ENCODE measurements around the gene ITGA2B. TPM values are rescaled to one million over a fixed set of nuclear protein-coding genes. Genes with fewer than 3 reads are reported as not detected.
A peak's percentile ranks its signal among the peaks of the same experiment; 100 is the strongest.
"Not testable (repeated sequence)": the region's sequence is repeated elsewhere in the genome, so short reads cannot be mapped to it uniquely, and the experiment has no call there.

ITGA2B gene
- total RNA-seq, 2 experiments from 2014 or later = 0.36 to 0.62 TPM

DNA sequence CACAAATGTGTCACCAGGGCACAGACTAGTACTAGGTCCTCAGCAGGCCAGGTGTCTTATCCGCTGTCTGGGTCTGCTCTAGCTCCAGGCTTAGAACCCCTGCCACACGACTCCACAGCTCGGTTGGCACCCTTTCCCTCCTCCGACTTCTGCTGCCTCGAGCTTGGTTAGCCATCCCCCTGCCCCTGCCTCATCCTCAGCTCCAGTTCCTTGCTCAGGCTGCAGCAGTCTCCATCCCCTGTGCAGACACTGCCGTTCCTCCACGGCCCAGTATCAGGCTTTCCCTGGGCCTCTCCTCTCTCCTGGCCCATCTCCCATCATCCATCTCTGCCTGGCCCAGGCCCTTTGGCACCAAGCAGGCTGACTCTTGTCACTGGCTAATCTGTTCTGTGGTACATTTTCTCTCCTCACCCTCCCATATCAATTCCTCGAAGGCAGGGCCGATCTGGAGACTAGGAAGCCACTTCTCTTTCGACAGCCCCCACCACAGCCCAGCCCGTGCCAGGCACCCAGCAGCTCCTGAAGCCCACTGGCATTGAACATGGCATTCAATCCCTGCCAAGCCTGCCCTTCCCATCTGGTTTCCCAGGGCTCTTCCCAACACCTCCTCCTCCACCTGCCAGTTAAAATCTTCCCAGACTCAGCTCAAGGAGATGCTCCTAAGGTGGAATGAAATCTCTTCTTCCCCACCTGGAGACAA is 45.8 kb downstream of the ITGA2B start:
- Mint-ChIP-seq H3K27me3 (peaks cover 3% of the 10 kb centered on the region), H3K4me1 (peaks cover 18% of the 10 kb centered on the region), H3K27ac (no peak overlapping the region), H3K4me3 (no peak overlapping the region), H3K9me3 (no peaks in the 10 kb centered on the region), H3K36me3 (peaks cover 2% of the 10 kb centered on the region)
- no peak for DNase-seq

DNA sequence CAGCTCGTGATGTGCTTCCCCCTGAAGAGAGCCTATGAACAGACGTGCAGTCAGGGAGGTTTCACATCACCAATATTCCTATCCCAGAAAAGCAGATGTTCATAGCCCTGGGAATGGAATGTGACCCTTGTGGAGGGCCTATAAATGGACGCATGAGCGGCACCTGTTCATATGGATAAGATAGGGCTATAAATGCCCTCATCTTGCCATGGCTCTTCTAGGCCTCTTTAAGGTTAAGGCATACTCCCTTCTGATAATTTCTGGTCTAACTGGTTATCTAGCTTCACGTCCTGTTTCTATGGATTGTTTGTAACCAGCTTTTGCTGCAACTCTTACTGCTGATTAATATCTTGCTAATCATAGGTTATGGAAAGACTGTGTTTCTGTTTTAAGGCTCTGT is 48.9 kb downstream of the ITGA2B start:
- not testable (repeated sequence) for H3K9me3 Mint-ChIP-seq, H3K36me3 Mint-ChIP-seq, H3K27ac Mint-ChIP-seq, H3K27me3 Mint-ChIP-seq, DNase-seq, H3K4me3 Mint-ChIP-seq, H3K4me1 Mint-ChIP-seq

DNA sequence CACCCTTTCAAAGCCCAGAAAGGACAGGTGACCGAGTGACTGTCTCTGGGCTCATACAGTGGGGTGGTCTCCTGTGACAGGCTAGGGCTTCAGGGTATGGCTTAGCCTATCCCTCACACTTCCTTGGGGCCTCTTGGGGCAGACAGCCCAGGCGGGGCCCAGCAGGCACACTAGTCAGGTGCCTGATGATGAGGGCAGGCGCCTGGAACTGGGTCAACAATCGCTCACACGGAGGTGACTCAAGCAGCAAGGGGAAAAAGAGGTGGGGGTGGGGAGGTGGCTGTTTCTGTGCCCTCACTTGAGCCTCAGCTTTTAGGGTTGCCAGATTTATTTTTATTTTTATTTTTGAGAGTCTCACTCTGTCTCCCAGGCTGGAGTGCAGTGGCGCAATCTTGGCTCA is 50.7 kb downstream of the ITGA2B start:
- Mint-ChIP-seq H3K27ac (no peak overlapping the region), H3K27me3 (no peaks in the 10 kb centered on the region), H3K36me3 (no peaks in the 10 kb centered on the region), H3K4me1 (no peaks in the 10 kb centered on the region), H3K9me3 (no peaks in the 10 kb centered on the region), H3K4me3 (no peak overlapping the region)
- no peak for DNase-seq

DNA sequence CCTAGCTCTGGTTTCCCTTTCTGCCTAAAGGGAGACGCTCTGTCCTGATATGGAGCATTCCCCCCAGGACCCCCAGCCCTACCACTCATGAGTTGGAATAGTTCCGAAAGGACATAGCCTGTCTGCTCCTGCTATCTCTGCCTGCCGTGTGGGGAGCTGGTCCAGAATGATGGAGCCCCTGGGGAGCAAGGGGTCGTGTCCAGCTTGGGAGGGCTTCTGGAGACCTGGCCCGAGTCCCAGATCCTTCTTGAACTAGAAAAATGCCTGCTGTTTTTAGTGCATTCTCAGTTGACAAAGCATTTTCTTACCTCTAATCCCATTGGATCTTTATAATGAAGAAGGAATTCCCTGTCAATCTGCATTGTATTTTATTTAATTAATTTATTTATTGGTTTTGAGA is 53.5 kb downstream of the ITGA2B start:
- no peaks in the 10 kb centered on the region for H3K27me3 Mint-ChIP-seq
- no peaks in the 10 kb centered on the region for H3K36me3 Mint-ChIP-seq
- no peaks in the 10 kb centered on the region for H3K9me3 Mint-ChIP-seq
- peaks cover 5% of the 10 kb centered on the region for H3K4me1 Mint-ChIP-seq
- H3K4me3 Mint-ChIP-seq = no peak overlapping the region
- no peak overlapping the region for H3K27ac Mint-ChIP-seq
- no peak for DNase-seq

DNA sequence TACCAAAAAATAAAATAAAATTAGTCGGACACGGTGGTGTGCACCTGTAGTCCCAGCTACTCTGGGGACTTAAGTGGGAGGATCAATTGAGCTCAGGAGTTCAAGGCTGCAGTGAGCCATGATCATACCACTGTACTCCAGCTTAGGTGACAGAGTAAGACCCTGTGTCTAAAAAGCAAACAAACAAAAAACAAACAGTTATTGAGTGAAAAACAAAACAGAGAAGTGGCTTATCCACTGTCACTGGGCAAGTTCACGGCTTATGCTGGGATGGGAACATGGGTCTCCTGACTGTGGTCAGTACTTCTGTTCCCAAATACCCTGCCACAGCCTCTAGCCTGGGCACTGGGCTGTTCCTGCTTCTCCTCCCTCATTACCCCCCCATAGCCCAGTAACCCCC is 53.9 kb downstream of the ITGA2B start:
- Mint-ChIP-seq H3K27me3 (no peaks in the 10 kb centered on the region), H3K27ac (no peak overlapping the region), H3K4me3 (no peak overlapping the region), H3K9me3 (no peaks in the 10 kb centered on the region), H3K4me1 (peaks cover 5% of the 10 kb centered on the region), H3K36me3 (no peaks in the 10 kb centered on the region)
- no peak for DNase-seq

DNA sequence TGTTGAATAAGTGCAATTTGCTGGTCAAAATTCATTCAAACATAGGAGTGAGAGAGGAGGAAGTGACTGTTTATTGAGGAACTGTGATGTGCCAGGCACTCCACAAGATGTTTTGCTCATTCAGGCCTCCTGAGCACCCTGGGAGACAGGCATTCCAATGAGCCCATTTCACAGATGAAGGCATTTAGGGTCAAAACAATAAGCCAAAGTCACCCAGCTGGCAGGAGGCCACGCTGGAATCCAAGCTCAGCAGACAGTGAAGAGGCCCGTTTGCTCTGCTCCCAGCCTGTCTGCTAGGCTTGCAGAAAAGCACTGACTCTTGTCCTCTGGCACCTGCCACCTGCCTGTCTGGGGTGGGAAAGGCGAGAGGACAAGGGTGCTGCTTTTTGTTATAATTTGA is 54.7 kb downstream of the ITGA2B start:
- no peak overlapping the region for H3K4me3 Mint-ChIP-seq
- no peak overlapping the region for H3K27ac Mint-ChIP-seq
- peaks cover 5% of the 10 kb centered on the region for H3K4me1 Mint-ChIP-seq

DNA sequence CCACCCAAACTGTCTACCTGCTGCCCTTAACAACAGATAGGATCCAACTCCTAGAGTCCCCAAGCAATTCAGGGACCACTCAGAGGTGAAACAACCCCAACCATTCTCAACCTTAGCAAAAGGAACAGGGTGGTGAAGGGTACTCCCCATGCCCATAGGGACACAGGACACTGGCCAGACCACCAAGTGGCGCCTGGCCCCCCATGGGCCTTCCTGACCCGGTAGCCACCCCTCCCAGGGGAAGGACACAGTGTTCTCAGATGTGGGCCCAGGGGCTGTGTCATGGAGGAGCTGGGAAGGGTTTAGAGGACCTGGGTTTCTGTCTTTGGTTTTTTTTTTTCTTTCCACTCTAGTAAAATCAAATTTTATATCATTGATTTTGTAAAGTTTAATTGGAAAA is 55.1 kb downstream of the ITGA2B start:
- Mint-ChIP-seq H3K36me3 (no peaks in the 10 kb centered on the region), H3K27ac (no peak overlapping the region), H3K4me1 (peaks cover 5% of the 10 kb centered on the region), H3K27me3 (no peaks in the 10 kb centered on the region), H3K9me3 (no peaks in the 10 kb centered on the region), H3K4me3 (no peak overlapping the region)
- DNase-seq = no peak

More for the DNA sequence above, 54.7 kb downstream of the ITGA2B start:
- H3K27me3 Mint-ChIP-seq = no peaks in the 10 kb centered on the region
- no peaks in the 10 kb centered on the region for H3K36me3 Mint-ChIP-seq
- no peak for DNase-seq
- no peaks in the 10 kb centered on the region for H3K9me3 Mint-ChIP-seq

DNA sequence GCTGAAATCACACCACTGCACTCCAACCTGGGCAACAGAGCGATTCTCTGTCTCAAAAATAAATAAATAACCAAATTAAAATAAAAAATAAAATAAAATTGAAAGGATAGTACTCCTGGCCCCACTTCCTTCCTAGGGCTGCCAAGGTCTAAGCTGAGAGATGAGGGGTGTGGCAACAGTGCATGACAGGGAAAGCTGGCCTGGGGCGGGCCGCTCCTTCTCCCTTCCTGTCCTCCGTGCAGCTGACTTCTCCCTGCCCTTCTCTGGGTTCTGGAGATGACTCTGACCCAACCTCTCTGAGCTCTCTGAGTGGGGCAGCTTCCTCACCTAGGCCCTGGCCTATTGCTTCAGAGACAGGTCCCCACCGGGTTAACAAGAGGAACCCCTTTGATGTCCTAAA is 56.1 kb downstream of the ITGA2B start:
- no peak for DNase-seq
- H3K27me3 Mint-ChIP-seq = no peaks in the 10 kb centered on the region
- no peaks in the 10 kb centered on the region for H3K36me3 Mint-ChIP-seq
- H3K9me3 Mint-ChIP-seq = no peaks in the 10 kb centered on the region
- no peak overlapping the region for H3K4me3 Mint-ChIP-seq
- H3K4me1 Mint-ChIP-seq = peaks cover 5% of the 10 kb centered on the region
- H3K27ac Mint-ChIP-seq = no peak overlapping the region

DNA sequence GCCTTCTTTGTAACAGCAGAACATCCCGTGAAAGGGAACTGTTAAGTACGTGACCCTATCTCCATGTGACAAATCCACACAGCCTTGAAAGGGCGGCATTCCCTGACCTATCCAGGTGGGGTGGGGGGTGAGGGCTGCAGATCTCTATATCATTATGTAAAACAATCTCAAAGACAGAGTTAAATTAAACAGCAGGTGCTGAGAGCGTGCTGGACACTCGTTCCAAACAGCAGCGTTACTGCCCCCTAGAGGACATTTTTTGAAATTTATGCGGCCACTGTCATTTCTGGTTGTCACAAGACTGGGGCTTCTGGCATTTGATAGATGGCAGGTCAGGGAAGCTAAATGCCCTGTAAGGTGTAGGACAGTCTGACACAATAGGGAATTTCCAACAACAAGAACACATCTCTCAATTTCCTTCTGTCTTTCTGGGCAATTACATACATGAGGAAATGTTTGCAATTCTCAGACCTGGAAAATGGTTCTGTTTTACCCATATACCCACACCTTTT is 58.1 kb downstream of the ITGA2B start:
- Mint-ChIP-seq H3K4me3 (no peak overlapping the region), H3K27ac (no peak overlapping the region), H3K4me1 (peaks cover 14% of the 10 kb centered on the region), H3K36me3 (no peaks in the 10 kb centered on the region), H3K27me3 (no peaks in the 10 kb centered on the region), H3K9me3 (no peaks in the 10 kb centered on the region)
- peak; percentile 69 for DNase-seq

DNA sequence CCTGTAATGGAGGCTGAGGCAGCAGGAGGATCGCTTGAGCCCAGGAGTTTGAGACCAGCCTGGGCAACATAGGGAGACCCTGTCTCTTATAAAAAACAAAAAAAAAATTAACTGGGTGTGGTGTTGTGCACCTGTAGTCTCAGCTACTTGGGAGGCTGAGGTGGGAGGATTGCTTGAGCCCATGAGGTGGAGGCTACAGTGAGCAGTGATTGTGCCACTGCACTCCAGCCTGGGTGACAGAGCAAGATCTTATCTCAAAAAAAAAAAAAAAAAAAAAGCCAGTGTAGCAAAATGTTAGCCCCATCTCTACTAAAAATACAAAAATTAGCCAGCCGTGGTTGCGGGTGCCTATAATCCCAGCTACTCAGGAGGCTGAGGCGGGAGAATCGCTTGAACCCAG is 59.2 kb downstream of the ITGA2B start:
- H3K27ac Mint-ChIP-seq, H3K27me3 Mint-ChIP-seq, H3K9me3 Mint-ChIP-seq, DNase-seq, H3K4me3 Mint-ChIP-seq, H3K36me3 Mint-ChIP-seq: not testable (repeated sequence)
- H3K4me1 Mint-ChIP-seq = peaks cover 18% of the 10 kb centered on the region

DNA sequence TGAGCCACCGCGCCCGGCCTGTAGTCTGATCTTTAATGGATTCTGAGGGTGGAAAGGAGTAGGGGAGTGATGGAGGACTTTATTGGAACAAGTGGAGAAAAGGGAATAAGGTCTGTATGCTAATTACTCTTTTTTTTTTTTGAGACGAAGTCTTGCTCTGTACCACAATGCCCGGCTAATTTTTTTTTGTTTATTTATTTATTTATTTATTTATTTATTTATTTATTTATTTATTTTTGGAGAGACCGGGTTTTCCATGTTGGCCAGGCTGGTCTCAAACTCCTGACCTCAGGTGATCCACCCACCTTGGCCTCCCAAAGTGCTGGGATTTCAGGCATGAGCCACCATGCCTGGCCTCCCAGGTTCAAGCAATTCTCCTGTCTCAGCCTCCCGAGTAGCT is 59.9 kb downstream of the ITGA2B start:
- not testable (repeated sequence) for H3K9me3 Mint-ChIP-seq, H3K36me3 Mint-ChIP-seq, H3K4me3 Mint-ChIP-seq, H3K27ac Mint-ChIP-seq, H3K27me3 Mint-ChIP-seq, DNase-seq
- H3K4me1 Mint-ChIP-seq = peaks cover 18% of the 10 kb centered on the region

DNA sequence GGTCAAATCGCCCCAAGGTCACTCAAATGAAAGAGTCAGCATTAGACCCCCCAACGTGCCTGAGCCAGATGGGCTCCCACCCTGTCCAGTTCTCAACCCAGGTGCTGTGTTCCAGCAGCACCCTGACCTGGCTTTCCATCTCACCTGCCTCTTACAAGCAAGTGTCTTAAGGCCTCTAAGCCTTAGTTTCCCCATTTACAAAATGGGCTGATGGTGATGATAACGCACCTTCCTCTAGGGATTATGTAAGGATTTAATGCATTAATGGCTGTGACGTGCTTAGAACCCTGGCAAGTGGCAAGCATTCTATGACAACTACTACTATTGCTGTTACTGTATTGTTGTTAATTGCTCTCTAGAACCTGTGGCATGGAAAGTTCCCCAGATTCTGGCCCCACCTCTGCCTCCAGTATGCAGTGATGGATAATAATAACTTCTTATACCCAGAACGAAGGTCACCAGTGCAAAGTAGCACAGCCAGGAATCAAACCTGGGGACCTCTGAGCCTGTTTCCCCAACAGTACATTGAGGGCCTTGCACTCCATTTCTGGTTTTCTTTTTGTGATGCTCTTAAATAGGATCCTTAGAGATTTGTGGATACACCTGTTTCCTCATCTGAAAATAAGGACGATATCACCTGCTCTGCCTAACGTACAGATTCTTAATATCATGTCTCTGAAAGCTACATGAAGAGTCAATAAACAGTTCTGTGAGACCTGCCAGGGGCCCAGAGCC is 61.6 kb downstream of the ITGA2B start:
- no peak for DNase-seq
- peaks cover 13% of the 10 kb centered on the region for H3K36me3 Mint-ChIP-seq
- H3K4me3 Mint-ChIP-seq = peak overlapping the region; percentile 18
- no peaks in the 10 kb centered on the region for H3K27me3 Mint-ChIP-seq
- H3K9me3 Mint-ChIP-seq = no peaks in the 10 kb centered on the region
- peak overlapping the region; percentile 12 for H3K27ac Mint-ChIP-seq
- peaks cover 25% of the 10 kb centered on the region for H3K4me1 Mint-ChIP-seq

DNA sequence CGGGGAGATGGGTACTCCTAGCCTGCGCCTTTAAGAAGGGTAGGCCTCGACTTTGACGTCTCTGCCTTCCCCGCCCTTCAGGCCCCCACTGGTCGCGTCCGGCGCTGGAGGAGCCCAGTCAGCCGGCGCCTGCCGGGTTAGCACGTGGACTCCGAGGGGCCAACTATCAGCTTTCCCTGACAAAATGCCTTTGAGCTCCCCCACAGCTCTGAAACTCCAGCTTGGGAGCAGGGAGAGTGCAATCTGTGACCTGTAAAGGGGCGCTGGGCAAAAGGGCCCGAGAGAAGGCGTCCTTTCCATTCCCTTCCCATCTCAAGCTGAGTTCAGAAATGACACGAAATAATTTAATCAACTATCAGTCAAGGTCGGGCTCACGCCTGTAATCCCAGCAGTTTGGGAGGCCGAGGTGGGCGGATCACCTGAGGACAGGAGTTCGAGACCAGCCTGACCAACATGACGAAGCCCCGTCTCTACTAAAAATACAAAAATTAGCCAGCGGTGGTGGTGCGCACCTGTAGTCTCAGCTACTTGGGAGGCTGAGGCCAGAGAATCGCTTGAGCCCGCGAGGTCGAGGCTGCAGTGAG is 62.5 kb downstream of the ITGA2B start:
- H3K4me3 Mint-ChIP-seq = peak overlapping the region; percentile 79
- no peaks in the 10 kb centered on the region for H3K9me3 Mint-ChIP-seq

DNA sequence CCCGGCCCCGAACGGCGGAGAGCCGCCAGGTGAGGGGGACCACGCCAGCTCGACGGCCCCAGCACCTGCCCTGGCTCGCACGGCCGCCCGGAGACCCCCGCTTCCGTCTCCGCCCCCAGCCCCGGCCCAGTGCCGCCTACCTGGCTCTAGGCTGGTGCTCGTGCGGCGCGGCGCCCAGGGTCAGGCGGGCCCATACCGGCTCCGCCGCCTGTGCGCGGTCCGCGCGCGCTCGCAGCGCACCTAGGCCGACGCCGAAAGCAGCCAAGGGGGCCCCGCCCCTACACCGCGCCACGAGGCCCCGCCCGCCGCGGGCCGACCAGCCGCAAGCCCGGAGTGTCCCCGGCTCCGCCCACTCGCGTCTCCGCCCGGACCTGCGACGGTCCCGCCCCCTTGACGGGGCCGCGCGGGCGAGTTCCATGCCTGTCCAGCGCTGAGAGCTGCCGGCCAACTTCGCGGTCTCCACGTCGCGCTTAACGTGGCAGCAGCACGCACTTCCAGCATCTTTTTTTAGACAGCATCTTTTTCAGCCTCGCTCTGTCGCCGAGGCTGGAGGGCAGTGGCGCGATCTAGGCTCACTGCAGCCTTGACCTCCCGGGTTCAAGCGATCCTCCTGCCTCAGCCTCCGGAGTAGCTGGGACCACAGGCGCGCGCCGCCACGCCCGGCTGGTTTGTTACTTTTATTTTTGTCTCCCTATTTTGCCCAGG is 64.7 kb downstream of the ITGA2B start, which contains the start of gene SLC25A39:
Gene SLC25A39, minus strand, starts transcription at position 253 of the 705 bp plus-strand sequence. CDS start 1,261 bp downstream, outside the sequence.
- DNase-seq = peak; percentile 98
- peak within 1 kb of the TSS; percentile 88 for H3K4me3 Mint-ChIP-seq
- H3K9me3 Mint-ChIP-seq = no peaks in the 10 kb centered on the region
- H3K27ac Mint-ChIP-seq = peak within 1 kb of the TSS; percentile 95
- peaks cover 13% of the 10 kb centered on the region for H3K36me3 Mint-ChIP-seq
- no peaks in the 10 kb centered on the region for H3K27me3 Mint-ChIP-seq
- H3K4me1 Mint-ChIP-seq = peaks cover 23% of the 10 kb centered on the region

More for the DNA sequence above, 62.5 kb downstream of the ITGA2B start:
- Mint-ChIP-seq H3K27me3 (no peaks in the 10 kb centered on the region), H3K4me1 (peaks cover 28% of the 10 kb centered on the region), H3K36me3 (peaks cover 13% of the 10 kb centered on the region), H3K27ac (peak overlapping the region; percentile 91)
- peak; percentile 93 for DNase-seq

DNA sequence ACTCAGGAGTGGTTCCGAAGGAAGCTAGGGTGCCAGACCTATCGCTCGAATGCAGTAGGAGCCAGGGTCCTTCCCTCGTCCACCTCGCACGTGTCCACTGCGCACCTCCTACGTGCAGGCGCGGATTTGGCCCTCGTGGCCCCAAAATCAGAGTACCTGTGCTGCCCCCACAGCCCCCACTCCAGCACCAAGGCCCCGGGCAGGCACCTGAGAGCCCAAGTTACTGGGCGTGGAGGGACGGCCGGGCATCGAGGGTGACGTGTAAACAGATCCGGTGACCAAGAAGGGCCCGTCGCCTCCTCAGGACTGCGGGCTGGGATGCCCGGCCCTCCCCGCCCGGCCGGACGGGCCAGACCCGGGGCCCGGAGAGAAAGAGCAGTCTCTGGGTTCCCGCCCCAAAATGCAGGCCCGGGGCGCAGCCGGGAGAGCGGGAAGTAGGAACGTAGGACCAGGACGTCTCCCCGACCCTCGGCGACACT is 65.3 kb downstream of the ITGA2B start:
- Mint-ChIP-seq H3K4me3 (peak overlapping the region; percentile 88), H3K27me3 (no peaks in the 10 kb centered on the region), H3K4me1 (peaks cover 23% of the 10 kb centered on the region), H3K9me3 (no peaks in the 10 kb centered on the region), H3K27ac (peak overlapping the region; percentile 82), H3K36me3 (peaks cover 18% of the 10 kb centered on the region)
- no peak for DNase-seq
